ENCODE results near the gene BACH2. TPM values are rescaled to one million over a fixed set of nuclear protein-coding genes. Genes with fewer than 3 reads are reported as not detected.

The BACH2 gene
- total RNA-seq, 1 donor: 3.6 TPM

GRCh38 chr6:90156861-90157260 lies 139.8 kb downstream of the BACH2 start:
- Histone ChIP-seq H3K27me3 (ENCODE audit: insufficient read depth, low read length) (peaks cover 3% of the 10 kb centered on the region), H2AFZ (ENCODE audit: low read length) (no peak overlapping the region), H3K4me3 (ENCODE audit: insufficient read depth, low read length) (no peak overlapping the region), H3K27ac (ENCODE audit: low read depth, low read length) (no peak overlapping the region), H4K20me1 (ENCODE audit: insufficient read depth, low read length) (no peaks in the 10 kb centered on the region), H3K36me3 (ENCODE audit: insufficient read depth, low read length) (no peaks in the 10 kb centered on the region), H3K79me2 (ENCODE audit: insufficient read depth, low read length) (no peaks in the 10 kb centered on the region), H3K9me3 (ENCODE audit: low read depth, low read length) (no peaks in the 10 kb centered on the region), H3K4me1 (ENCODE audit: insufficient read depth, low read length) (no peaks in the 10 kb centered on the region), H3K4me2 (ENCODE audit: insufficient read depth, low read length) (no peak overlapping the region)
- TF ChIP-seq CTCF (IDR thresholded peaks at IDR 0.05; ENCODE audit: extremely low read depth, low read depth, low read length): no peak
- no peak for DNase-seq (ENCODE audit: insufficient read length, low spot score, missing footprints)

GRCh38 chr6:90154755-90155470 lies 141.7 kb downstream of the BACH2 start:
- H3K4me3 ChIP-seq (ENCODE audit: insufficient read depth, low read length): no peak overlapping the region
- H3K4me2 ChIP-seq (ENCODE audit: insufficient read depth, low read length): no peak overlapping the region
- no peak for DNase-seq (ENCODE audit: insufficient read length, low spot score, missing footprints)
- H4K20me1 ChIP-seq (ENCODE audit: insufficient read depth, low read length): no peaks in the 10 kb centered on the region
- no peak for TF ChIP-seq CTCF (IDR thresholded peaks at IDR 0.05; ENCODE audit: extremely low read depth, low read depth, low read length)
- no peak overlapping the region for H2AFZ ChIP-seq (ENCODE audit: low read length)
- no peaks in the 10 kb centered on the region for H3K79me2 ChIP-seq (ENCODE audit: insufficient read depth, low read length)
- H3K36me3 ChIP-seq (ENCODE audit: insufficient read depth, low read length): no peaks in the 10 kb centered on the region
- no peak overlapping the region for H3K27ac ChIP-seq (ENCODE audit: low read depth, low read length)
- H3K9me3 ChIP-seq (ENCODE audit: low read depth, low read length): no peaks in the 10 kb centered on the region
- H3K27me3 ChIP-seq (ENCODE audit: insufficient read depth, low read length): peaks cover 3% of the 10 kb centered on the region
- no peaks in the 10 kb centered on the region for H3K4me1 ChIP-seq (ENCODE audit: insufficient read depth, low read length)

- H3K4me3 ChIP-seq (ENCODE audit: insufficient read depth, low read length): no peak overlapping the region
- H3K36me3 ChIP-seq (ENCODE audit: insufficient read depth, low read length): no peaks in the 10 kb centered on the region
- no peak for TF ChIP-seq CTCF (IDR thresholded peaks at IDR 0.05; ENCODE audit: extremely low read depth, low read depth, low read length)
- no peaks in the 10 kb centered on the region for H3K9me3 ChIP-seq (ENCODE audit: low read depth, low read length)
- no peaks in the 10 kb centered on the region for H3K79me2 ChIP-seq (ENCODE audit: insufficient read depth, low read length)
- no peaks in the 10 kb centered on the region for H4K20me1 ChIP-seq (ENCODE audit: insufficient read depth, low read length)
- no peaks in the 10 kb centered on the region for H3K4me1 ChIP-seq (ENCODE audit: insufficient read depth, low read length)
- no peak overlapping the region for H3K4me2 ChIP-seq (ENCODE audit: insufficient read depth, low read length)
- H3K27me3 ChIP-seq (ENCODE audit: insufficient read depth, low read length): peaks cover 11% of the 10 kb centered on the region
- DNase-seq (ENCODE audit: insufficient read length, low spot score, missing footprints): no peak
- H2AFZ ChIP-seq (ENCODE audit: low read length): no peak overlapping the region
- H3K27ac ChIP-seq (ENCODE audit: low read depth, low read length): no peak overlapping the region
These were observed 144.8 kb downstream of the BACH2 start for GRCh38 chr6:90151576-90152422.

- no peaks in the 10 kb centered on the region for H3K4me1 ChIP-seq (ENCODE audit: insufficient read depth, low read length)
- TF ChIP-seq CTCF (IDR thresholded peaks at IDR 0.05; ENCODE audit: extremely low read depth, low read depth, low read length): no peak
- H3K27ac ChIP-seq (ENCODE audit: low read depth, low read length): no peak overlapping the region
- no peak overlapping the region for H3K4me3 ChIP-seq (ENCODE audit: insufficient read depth, low read length)
- no peaks in the 10 kb centered on the region for H4K20me1 ChIP-seq (ENCODE audit: insufficient read depth, low read length)
- DNase-seq (ENCODE audit: insufficient read length, low spot score, missing footprints): no peak
- H3K9me3 ChIP-seq (ENCODE audit: low read depth, low read length): no peaks in the 10 kb centered on the region
- peaks cover 11% of the 10 kb centered on the region for H3K27me3 ChIP-seq (ENCODE audit: insufficient read depth, low read length)
- H3K4me2 ChIP-seq (ENCODE audit: insufficient read depth, low read length): no peak overlapping the region
- no peaks in the 10 kb centered on the region for H3K79me2 ChIP-seq (ENCODE audit: insufficient read depth, low read length)
- no peak overlapping the region for H2AFZ ChIP-seq (ENCODE audit: low read length)
- H3K36me3 ChIP-seq (ENCODE audit: insufficient read depth, low read length): no peaks in the 10 kb centered on the region
These were observed 147.4 kb downstream of the BACH2 start for GRCh38 chr6:90149280-90149679.
